ENCODE results near the gene UBAC1. TPM values are rescaled to one million over a fixed set of nuclear protein-coding genes. Genes with fewer than 3 reads are reported as not detected.

The UBAC1 gene
- polyA plus RNA-seq, 1 donor from 2014 or later = 92.3 TPM

DNA sequence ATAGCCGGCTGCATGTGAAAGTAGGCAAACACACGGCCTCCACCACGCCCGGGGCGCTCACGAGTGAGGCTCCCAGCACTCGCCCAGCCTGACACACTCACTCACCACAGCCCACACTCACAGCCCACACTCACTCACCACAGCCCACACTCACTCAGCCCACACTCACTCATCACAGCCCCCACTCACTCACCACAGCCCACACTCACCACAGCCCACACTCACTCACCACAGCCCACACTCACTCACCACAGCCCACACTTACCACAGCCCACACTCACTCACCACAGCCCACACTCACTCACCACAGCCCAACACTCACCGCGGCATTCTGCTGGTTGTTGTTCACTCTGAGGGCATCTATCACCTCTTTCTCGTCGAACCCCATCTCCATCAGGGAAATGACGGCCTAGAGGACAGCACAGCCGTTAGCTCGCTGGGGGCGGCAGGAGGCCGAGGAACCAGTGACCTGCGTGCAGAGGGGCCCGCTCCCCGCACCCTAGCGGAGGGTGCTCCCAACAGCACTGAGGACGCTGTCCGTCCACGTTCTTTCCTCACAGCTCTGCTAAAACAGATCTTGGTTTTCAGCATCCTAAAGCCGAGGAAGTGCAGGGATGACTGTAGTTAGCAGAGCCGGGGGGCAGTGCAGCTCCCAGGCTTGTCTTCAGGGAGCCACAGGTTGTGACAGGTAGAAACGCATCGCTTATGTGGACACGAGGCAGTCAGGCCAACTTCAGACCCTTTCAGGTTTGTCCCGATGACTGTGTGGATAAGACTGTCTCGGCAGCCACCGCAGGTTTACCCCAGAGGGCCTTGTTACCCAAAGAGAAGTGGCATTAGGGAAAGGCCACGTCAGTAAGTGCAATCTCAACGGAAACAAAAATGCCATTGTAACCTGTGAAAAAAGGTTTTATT lies 21.6 kb downstream of the UBAC1 start:
- TF ChIP-seq, protein P1, sequence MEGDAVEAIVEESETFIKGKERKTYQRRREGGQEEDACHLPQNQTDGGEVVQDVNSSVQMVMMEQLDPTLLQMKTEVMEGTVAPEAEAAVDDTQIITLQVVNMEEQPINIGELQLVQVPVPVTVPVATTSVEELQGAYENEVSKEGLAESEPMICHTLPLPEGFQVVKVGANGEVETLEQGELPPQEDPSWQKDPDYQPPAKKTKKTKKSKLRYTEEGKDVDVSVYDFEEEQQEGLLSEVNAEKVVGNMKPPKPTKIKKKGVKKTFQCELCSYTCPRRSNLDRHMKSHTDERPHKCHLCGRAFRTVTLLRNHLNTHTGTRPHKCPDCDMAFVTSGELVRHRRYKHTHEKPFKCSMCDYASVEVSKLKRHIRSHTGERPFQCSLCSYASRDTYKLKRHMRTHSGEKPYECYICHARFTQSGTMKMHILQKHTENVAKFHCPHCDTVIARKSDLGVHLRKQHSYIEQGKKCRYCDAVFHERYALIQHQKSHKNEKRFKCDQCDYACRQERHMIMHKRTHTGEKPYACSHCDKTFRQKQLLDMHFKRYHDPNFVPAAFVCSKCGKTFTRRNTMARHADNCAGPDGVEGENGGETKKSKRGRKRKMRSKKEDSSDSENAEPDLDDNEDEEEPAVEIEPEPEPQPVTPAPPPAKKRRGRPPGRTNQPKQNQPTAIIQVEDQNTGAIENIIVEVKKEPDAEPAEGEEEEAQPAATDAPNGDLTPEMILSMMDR (IDR thresholded peaks at IDR 0.05; ENCODE audit: poor library complexity, severe bottlenecking) = no peak
- no peak for TF ChIP-seq EZH2 (IDR thresholded peaks at IDR 0.05; ENCODE audit: borderline replicate concordance, insufficient read depth, low read length, poor library complexity, severe bottlenecking)
- no peak for TF ChIP-seq MXI1 (conservative IDR thresholded peaks at IDR 0.05; ENCODE audit: poor library complexity, severe bottlenecking)
- no peak for TF ChIP-seq RAD21 (conservative IDR thresholded peaks at IDR 0.05)
- TF ChIP-seq POLR2AphosphoS5 (IDR thresholded peaks at IDR 0.05) = no peak
- TF ChIP-seq EP300 (conservative IDR thresholded peaks at IDR 0.05; ENCODE audit: poor library complexity, severe bottlenecking) = no peak
- TF ChIP-seq, protein P2, sequence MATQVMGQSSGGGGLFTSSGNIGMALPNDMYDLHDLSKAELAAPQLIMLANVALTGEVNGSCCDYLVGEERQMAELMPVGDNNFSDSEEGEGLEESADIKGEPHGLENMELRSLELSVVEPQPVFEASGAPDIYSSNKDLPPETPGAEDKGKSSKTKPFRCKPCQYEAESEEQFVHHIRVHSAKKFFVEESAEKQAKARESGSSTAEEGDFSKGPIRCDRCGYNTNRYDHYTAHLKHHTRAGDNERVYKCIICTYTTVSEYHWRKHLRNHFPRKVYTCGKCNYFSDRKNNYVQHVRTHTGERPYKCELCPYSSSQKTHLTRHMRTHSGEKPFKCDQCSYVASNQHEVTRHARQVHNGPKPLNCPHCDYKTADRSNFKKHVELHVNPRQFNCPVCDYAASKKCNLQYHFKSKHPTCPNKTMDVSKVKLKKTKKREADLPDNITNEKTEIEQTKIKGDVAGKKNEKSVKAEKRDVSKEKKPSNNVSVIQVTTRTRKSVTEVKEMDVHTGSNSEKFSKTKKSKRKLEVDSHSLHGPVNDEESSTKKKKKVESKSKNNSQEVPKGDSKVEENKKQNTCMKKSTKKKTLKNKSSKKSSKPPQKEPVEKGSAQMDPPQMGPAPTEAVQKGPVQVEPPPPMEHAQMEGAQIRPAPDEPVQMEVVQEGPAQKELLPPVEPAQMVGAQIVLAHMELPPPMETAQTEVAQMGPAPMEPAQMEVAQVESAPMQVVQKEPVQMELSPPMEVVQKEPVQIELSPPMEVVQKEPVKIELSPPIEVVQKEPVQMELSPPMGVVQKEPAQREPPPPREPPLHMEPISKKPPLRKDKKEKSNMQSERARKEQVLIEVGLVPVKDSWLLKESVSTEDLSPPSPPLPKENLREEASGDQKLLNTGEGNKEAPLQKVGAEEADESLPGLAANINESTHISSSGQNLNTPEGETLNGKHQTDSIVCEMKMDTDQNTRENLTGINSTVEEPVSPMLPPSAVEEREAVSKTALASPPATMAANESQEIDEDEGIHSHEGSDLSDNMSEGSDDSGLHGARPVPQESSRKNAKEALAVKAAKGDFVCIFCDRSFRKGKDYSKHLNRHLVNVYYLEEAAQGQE (IDR thresholded peaks at IDR 0.05; ENCODE audit: borderline replicate concordance) = no peak
- TF ChIP-seq TAF1 (IDR thresholded peaks at IDR 0.05; ENCODE audit: low read depth) = no peak
- no peak for TF ChIP-seq SMC3 (conservative IDR thresholded peaks at IDR 0.05; ENCODE audit: poor library complexity)
- no peaks in the 10 kb centered on the region for H4K20me1 ChIP-seq (ENCODE audit: insufficient read depth)

GRCh38 chr9:135937521-135938489 lies 23.4 kb downstream of the UBAC1 start:
- H3K79me2 ChIP-seq (replicated peaks; ENCODE audit: insufficient read depth, low read length) = no peaks in the 10 kb centered on the region
- no peak overlapping the region for H3K27ac ChIP-seq (ENCODE audit: low read length)
- H3K36me3 ChIP-seq (ENCODE audit: insufficient read depth, low read length) = no peaks in the 10 kb centered on the region
- no peaks in the 10 kb centered on the region for H3F3A ChIP-seq (ENCODE audit: insufficient read depth, low read length, poor library complexity, severe bottlenecking)
- no peaks in the 10 kb centered on the region for H4K20me1 ChIP-seq (ENCODE audit: insufficient read depth)
- H3K27me3 ChIP-seq (ENCODE audit: insufficient read depth, low read depth, low read length) = no peaks in the 10 kb centered on the region
- H3K4me3 ChIP-seq (ENCODE audit: low read length) = no peak overlapping the region
- no peak overlapping the region for H3K4me2 ChIP-seq (ENCODE audit: low read length)
- no peak overlapping the region for H3K9ac ChIP-seq (ENCODE audit: low read length)
- no peak overlapping the region for H2AFZ ChIP-seq (ENCODE audit: low read depth, low read length)
- TF ChIP-seq RAD21 (conservative IDR thresholded peaks at IDR 0.05) (no peak), SMC3 (conservative IDR thresholded peaks at IDR 0.05; ENCODE audit: poor library complexity) (no peak)
- TF ChIP-seq, protein P1 (IDR thresholded peaks at IDR 0.05; ENCODE audit: poor library complexity, severe bottlenecking) = no peak
- no peaks in the 10 kb centered on the region for H3K9me2 ChIP-seq (ENCODE audit: insufficient read depth, low read length)
- no peaks in the 10 kb centered on the region for H3K9me3 ChIP-seq (ENCODE audit: low read length)

More for the DNA sequence above, 21.6 kb downstream of the UBAC1 start:
- no peaks in the 10 kb centered on the region for H3K36me3 ChIP-seq (ENCODE audit: insufficient read depth, low read length)
- no peak overlapping the region for H3K9ac ChIP-seq (ENCODE audit: low read length)
- no peak overlapping the region for H3K4me3 ChIP-seq (ENCODE audit: low read length)
- no peaks in the 10 kb centered on the region for H3K79me2 ChIP-seq (replicated peaks; ENCODE audit: insufficient read depth, low read length)
- no peak overlapping the region for H3K4me2 ChIP-seq (ENCODE audit: low read length)
- no peaks in the 10 kb centered on the region for H3K27me3 ChIP-seq (ENCODE audit: insufficient read depth, low read depth, low read length)
- H3K9me2 ChIP-seq (ENCODE audit: insufficient read depth, low read length) = no peaks in the 10 kb centered on the region
- no peaks in the 10 kb centered on the region for H3F3A ChIP-seq (ENCODE audit: insufficient read depth, low read length, poor library complexity, severe bottlenecking)
- no peaks in the 10 kb centered on the region for H3K9me3 ChIP-seq (ENCODE audit: low read length)
- no peak overlapping the region for H2AFZ ChIP-seq (ENCODE audit: low read depth, low read length)
- H3K27ac ChIP-seq (ENCODE audit: low read length) = no peak overlapping the region
